Loucy (cell line): Measurements from ENCODE around the gene GPR156.

ENCODE experiments used
- H2AFZ ChIP-seq: fragments of 200-600 bp; sonication (generic); 2 replicates; pipeline ENCODE4 v1.6.0; 2016; ENCODE audit warnings: antibody characterized with exemption, mild to moderate bottlenecking, low read length, moderate library complexity
- H3F3A ChIP-seq: fragments of 200-600 bp; 2 replicates; pipeline ENCODE4 v1.6.0; 2016; ENCODE audit warnings: antibody characterized with exemption, low read depth, mild to moderate bottlenecking
- H3K27me3 ChIP-seq: fragments of 200-600 bp; sonication (generic); 2 replicates; pipeline ENCODE4 v1.6.1; 2014; ENCODE audit warnings: low read length, mild to moderate bottlenecking; ENCODE audit not compliant: insufficient read depth, poor library complexity, severe bottlenecking
- H3K36me3 ChIP-seq: fragments of 200-600 bp; sonication (generic); 2 replicates; pipeline ENCODE4 v1.6.1; 2016; ENCODE audit warnings: low read length; ENCODE audit not compliant: insufficient read depth
- H3K4me1 ChIP-seq: fragments of 200-600 bp; sonication (generic); 2 replicates; pipeline ENCODE4 v1.5.1; 2014; ENCODE audit warnings: low read length, mild to moderate bottlenecking; ENCODE audit not compliant: insufficient read depth, poor library complexity, severe bottlenecking
- H3K4me2 ChIP-seq: fragments of 200-600 bp; sonication (generic); 2 replicates; pipeline ENCODE4 v1.6.0; 2014; ENCODE audit warnings: antibody characterized with exemption, low read length, low read depth, mild to moderate bottlenecking; ENCODE audit not compliant: poor library complexity, severe bottlenecking
- H3K4me3 ChIP-seq: fragments of 200-600 bp; sonication (generic); 2 replicates; pipeline ENCODE4 v1.5.1; 2014; ENCODE audit warnings: low read length, mild to moderate bottlenecking, mixed read lengths; ENCODE audit not compliant: poor library complexity, severe bottlenecking
- H3K79me2 ChIP-seq: fragments of 200-600 bp; sonication (generic); 2 replicates; pipeline ENCODE4 v1.6.1; 2014; ENCODE audit warnings: low read length; ENCODE audit not compliant: insufficient read depth
- H3K9ac ChIP-seq: fragments of 200-600 bp; sonication (generic); 2 replicates; pipeline ENCODE4 v1.6.0; 2014; ENCODE audit warnings: mild to moderate bottlenecking, low read depth, low read length, moderate library complexity; ENCODE audit not compliant: poor library complexity, severe bottlenecking
- H3K9me2 ChIP-seq: fragments of 200-600 bp; sonication (generic); replicated peaks from 2 replicates; pipeline ENCODE4 v1.6.1; 2016; ENCODE audit warnings: low read depth, low read length, mixed read lengths
- H3K9me3 ChIP-seq: fragments of 200-600 bp; sonication (generic); 2 replicates; pipeline ENCODE4 v1.6.1; 2014; ENCODE audit warnings: mild to moderate bottlenecking, antibody characterized with exemption, low read length, low read depth; ENCODE audit not compliant: insufficient read depth
- H4K20me1 ChIP-seq: fragments of 200-600 bp; sonication (generic); 2 replicates; pipeline ENCODE4 v1.6.0; 2014; ENCODE audit warnings: antibody characterized with exemption, low read length, mild to moderate bottlenecking; ENCODE audit not compliant: insufficient read depth, poor library complexity, severe bottlenecking
- EZH2phosphoT487 ChIP-seq: fragments of 200-600 bp; IDR thresholded peaks from 2 replicates; pipeline ENCODE4 v1.6.1; 2018; ENCODE audit warnings: antibody characterized with exemption, mild to moderate bottlenecking, moderate library complexity, borderline replicate concordance
- TF ChIP-seq, protein P1 (sequence below): fragments of 200-600 bp; sonication (generic); conservative IDR thresholded peaks from 2 replicates; pipeline ENCODE4 v1.5.1; 2014; ENCODE audit warnings: mild to moderate bottlenecking, antibody characterized with exemption, low read length

Gene GPR156

DNA sequence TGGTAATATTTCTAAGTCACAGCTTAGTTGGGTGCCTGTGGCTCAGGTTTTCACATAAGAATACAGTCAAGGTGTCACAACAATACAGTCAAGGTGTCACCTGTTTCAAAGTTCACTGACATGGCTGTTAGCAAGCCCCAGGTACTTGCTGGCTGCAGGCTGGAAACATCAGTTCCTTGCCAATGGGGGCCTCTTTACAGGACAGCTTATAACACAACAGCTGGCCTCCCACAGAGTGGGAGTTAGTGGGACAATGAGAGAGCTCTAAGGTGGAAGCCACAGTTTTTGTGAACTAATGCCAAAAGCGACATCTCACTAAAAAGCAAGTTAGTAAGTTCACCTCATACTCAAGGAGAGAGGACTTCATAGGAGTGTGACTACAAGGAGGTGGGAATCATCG lies 45.4 kb downstream of the GPR156 start:
- no peaks in the 10 kb centered on the region for H3K36me3 ChIP-seq
- no peak overlapping the region for H3K4me3 ChIP-seq
- no peaks in the 10 kb centered on the region for H3K79me2 ChIP-seq
- H3K9me3 ChIP-seq = no peaks in the 10 kb centered on the region
- no peak overlapping the region for H3K9ac ChIP-seq
- H3K4me1 ChIP-seq = no peaks in the 10 kb centered on the region
- no peaks in the 10 kb centered on the region for H4K20me1 ChIP-seq
- TF ChIP-seq EZH2phosphoT487 = no peak
- TF ChIP-seq, protein P1, sequence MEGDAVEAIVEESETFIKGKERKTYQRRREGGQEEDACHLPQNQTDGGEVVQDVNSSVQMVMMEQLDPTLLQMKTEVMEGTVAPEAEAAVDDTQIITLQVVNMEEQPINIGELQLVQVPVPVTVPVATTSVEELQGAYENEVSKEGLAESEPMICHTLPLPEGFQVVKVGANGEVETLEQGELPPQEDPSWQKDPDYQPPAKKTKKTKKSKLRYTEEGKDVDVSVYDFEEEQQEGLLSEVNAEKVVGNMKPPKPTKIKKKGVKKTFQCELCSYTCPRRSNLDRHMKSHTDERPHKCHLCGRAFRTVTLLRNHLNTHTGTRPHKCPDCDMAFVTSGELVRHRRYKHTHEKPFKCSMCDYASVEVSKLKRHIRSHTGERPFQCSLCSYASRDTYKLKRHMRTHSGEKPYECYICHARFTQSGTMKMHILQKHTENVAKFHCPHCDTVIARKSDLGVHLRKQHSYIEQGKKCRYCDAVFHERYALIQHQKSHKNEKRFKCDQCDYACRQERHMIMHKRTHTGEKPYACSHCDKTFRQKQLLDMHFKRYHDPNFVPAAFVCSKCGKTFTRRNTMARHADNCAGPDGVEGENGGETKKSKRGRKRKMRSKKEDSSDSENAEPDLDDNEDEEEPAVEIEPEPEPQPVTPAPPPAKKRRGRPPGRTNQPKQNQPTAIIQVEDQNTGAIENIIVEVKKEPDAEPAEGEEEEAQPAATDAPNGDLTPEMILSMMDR = no peak
- no peaks in the 10 kb centered on the region for H3K9me2 ChIP-seq
- H3K27me3 ChIP-seq = no peaks in the 10 kb centered on the region
- no peaks in the 10 kb centered on the region for H3F3A ChIP-seq
- no peak overlapping the region for H3K4me2 ChIP-seq
- H2AFZ ChIP-seq = no peak overlapping the region

DNA sequence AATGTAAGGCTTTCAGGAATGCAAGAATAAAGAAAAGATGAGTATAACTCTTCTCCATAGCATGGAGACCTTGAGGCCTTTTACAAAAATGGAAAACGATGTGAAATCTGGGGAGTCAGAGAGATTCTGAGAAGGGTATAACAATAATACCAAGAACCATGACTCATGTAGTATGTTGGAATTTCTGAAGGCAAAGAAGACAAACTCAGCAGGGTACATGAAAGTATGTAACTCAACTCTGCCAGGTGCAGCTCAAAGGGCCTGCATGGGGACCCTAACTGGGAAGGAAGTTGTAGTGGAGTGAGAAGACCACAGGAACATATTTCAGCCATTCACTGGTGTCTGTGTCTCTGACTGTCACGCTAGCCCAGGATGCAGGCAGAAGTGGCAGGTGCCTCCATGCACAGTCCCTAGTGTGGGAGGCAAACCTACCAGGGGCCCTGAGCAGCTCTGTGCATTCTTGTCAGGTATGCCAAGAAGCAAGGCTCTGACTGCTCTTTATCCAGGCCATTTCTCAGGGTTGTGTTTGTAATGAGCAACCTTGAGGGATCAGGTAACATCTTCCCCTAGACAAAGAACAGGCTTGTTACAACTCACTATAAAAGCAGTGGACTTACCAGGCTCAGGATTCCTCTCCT lies 57.2 kb downstream of the GPR156 start:
- H3K9ac ChIP-seq = no peak overlapping the region
- no peaks in the 10 kb centered on the region for H3K79me2 ChIP-seq
- H3K4me2 ChIP-seq = no peak overlapping the region
- no peaks in the 10 kb centered on the region for H3K9me2 ChIP-seq
- H3F3A ChIP-seq = no peaks in the 10 kb centered on the region
- no peak overlapping the region for H3K4me3 ChIP-seq
- H3K4me1 ChIP-seq = no peaks in the 10 kb centered on the region
- no peaks in the 10 kb centered on the region for H3K36me3 ChIP-seq
- H3K9me3 ChIP-seq = peaks cover 5% of the 10 kb centered on the region; the same call in 1 of the 2 replicates
- TF ChIP-seq EZH2phosphoT487 = no peak
- TF ChIP-seq, protein P1 = no peak
- H3K27me3 ChIP-seq = no peaks in the 10 kb centered on the region
- no peaks in the 10 kb centered on the region for H4K20me1 ChIP-seq
- H2AFZ ChIP-seq = no peak overlapping the region

DNA sequence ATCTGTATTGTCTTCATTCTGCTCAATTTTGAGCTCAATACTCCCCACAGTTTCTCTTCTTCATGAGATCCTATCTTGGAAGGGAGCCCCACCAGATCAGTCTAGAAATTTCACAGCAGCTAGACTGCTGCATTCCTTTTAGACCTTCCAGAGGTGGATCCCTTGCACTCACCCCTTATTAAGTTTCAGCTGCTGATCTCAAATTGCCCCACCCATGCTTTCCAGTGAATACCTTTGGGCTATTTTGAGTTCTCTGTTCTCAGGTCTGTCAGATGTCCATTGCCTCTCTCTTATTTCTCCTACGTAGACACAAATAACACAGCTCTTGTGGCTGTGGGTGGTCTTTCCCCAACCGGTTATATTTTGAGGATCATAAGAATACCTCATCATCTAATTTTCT lies 60.8 kb downstream of the GPR156 start:
- Histone ChIP-seq H3K79me2 (no peaks in the 10 kb centered on the region), H3F3A (no peaks in the 10 kb centered on the region), H3K36me3 (no peaks in the 10 kb centered on the region), H3K27me3 (no peaks in the 10 kb centered on the region), H3K4me1 (no peaks in the 10 kb centered on the region), H2AFZ (no peak overlapping the region), H4K20me1 (no peaks in the 10 kb centered on the region), H3K4me2 (no peak overlapping the region), H3K9ac (no peak overlapping the region), H3K4me3 (no peak overlapping the region), H3K9me3 (no peaks in the 10 kb centered on the region), H3K9me2 (no peaks in the 10 kb centered on the region)
- no peak for TF ChIP-seq EZH2phosphoT487
- TF ChIP-seq, protein P1 = no peak
